HL-60 (cell line): Measurements from ENCODE around the gene AKR1C3.

ENCODE experiments used
- CTCF ChIP-seq: IDR thresholded peaks from one replicate; pipeline ENCODE4 v1.5.1; 2011; ENCODE audit warnings: low read length, control low read depth, inconsistent platforms; ENCODE audit not compliant: insufficient read depth
- GABPA ChIP-seq: IDR thresholded peaks from 2 replicates; pipeline ENCODE4 v1.6.1; 2012; ENCODE audit warnings: low read depth
- POLR2AphosphoS5 ChIP-seq: IDR thresholded peaks from 2 replicates; pipeline ENCODE4 v1.6.1; 2012; ENCODE audit warnings: low read depth
- REST ChIP-seq: IDR thresholded peaks from 2 replicates; pipeline ENCODE4 v1.6.1; 2012; ENCODE audit warnings: low read depth; ENCODE audit not compliant: insufficient replicate concordance
- SPI1 ChIP-seq: IDR thresholded peaks from 2 replicates; pipeline ENCODE4 v1.6.1; 2012; ENCODE audit warnings: low read depth, mild to moderate bottlenecking, borderline replicate concordance

- TF ChIP-seq POLR2AphosphoS5, result no peak
- TF ChIP-seq CTCF, result no peak
- TF ChIP-seq GABPA, result no peak
- no peak for TF ChIP-seq REST
- TF ChIP-seq SPI1, result no peak
Measured at GRCh38 chr10:5090551-5090950, 3.7 kb upstream of the AKR1C3 start.
